ENCODE results near the gene ZNF580. TPM values are rescaled to one million over a fixed set of nuclear protein-coding genes. Genes with fewer than 3 reads are reported as not detected.

ZNF580 gene
- total and polyA plus RNA-seq, 2 of the 13 experiments (the other 11 are each of a cell fraction or from before 2014, with no cell fraction given) = 4.4 to 6.0 TPM

- TF ChIP-seq NFATC3 (CRISPR knock-in tag; IDR thresholded peaks at IDR 0.05) (0 out of 2 replicates have a peak, but pooled peaks have one; percentile 10), ZNF574 (CRISPR knock-in tag; IDR thresholded peaks at IDR 0.05) (peak; percentile 83), SMARCC2 (IDR thresholded peaks at IDR 0.05) (no peak), U2AF1 (optimal IDR thresholded peaks at IDR 0.05; ENCODE audit: low read depth, low read length) (no peak), ZNF180 (CRISPR knock-in tag; IDR thresholded peaks at IDR 0.05; ENCODE audit: borderline replicate concordance, low read depth) (peak; percentile 48; the same call in 1 of the 2 replicates), JUNB (CRISPR knock-in tag; IDR thresholded peaks at IDR 0.05; ENCODE audit: borderline replicate concordance) (no peak), BRF2 (CRISPR knock-in tag; IDR thresholded peaks at IDR 0.05) (0 out of 2 replicates have a peak, but pooled peaks have one; percentile 31), ZBTB39 (CRISPR knock-in tag; IDR thresholded peaks at IDR 0.05) (0 out of 2 replicates have a peak, but pooled peaks have one; percentile 4), LBX2 (CRISPR knock-in tag; IDR thresholded peaks at IDR 0.05; ENCODE audit: borderline replicate concordance) (peak; percentile 10; the same call in 1 of the 2 replicates), ZNF703 (CRISPR knock-in tag; IDR thresholded peaks at IDR 0.05; ENCODE audit: borderline replicate concordance) (no peak), DNMT1 (CRISPR knock-in tag; IDR thresholded peaks at IDR 0.05) (0 out of 2 replicates have a peak, but pooled peaks have one; percentile 77), GMEB1 (CRISPR knock-in tag; IDR thresholded peaks at IDR 0.05; ENCODE audit: borderline replicate concordance) (peak; percentile 10; the same call in 1 of the 2 replicates), TIGD3 (CRISPR knock-in tag; IDR thresholded peaks at IDR 0.05; ENCODE audit: borderline replicate concordance) (no peak), REXO4 (CRISPR knock-in tag; IDR thresholded peaks at IDR 0.05; ENCODE audit: borderline replicate concordance) (no peak), XRCC5 (optimal IDR thresholded peaks at IDR 0.05; ENCODE audit: low read length) (peak; percentile 23), SMC3 (IDR thresholded peaks at IDR 0.05; ENCODE audit: low read length) (no peak), XBP1 (CRISPR knock-in tag; IDR thresholded peaks at IDR 0.05) (no peak)
These were observed at the start of gene ZNF580 (continued) for GRCh38 chr19:55640577-55641425.
